ENCODE measurements around the gene RTL9. TPM values are rescaled to one million over a fixed set of nuclear protein-coding genes. Genes with fewer than 3 reads are reported as not detected.

The RTL9 gene
- polyA plus RNA-seq, 1 of the 3 experiments (the other 2 are of a cell fraction) = 0.02 TPM

- TF ChIP-seq FOSL2 (IDR thresholded peaks at IDR 0.05; ENCODE audit: borderline replicate concordance, low read depth) (no peak), USF2 (IDR thresholded peaks at IDR 0.05; ENCODE audit: borderline replicate concordance, low read depth, low read length) (no peak), FOXM1 (IDR thresholded peaks at IDR 0.05; ENCODE audit: low read depth) (no peak), RXRA (IDR thresholded peaks at IDR 0.05; ENCODE audit: borderline replicate concordance, low read depth) (no peak), REST (IDR thresholded peaks at IDR 0.05; ENCODE audit: low read depth, low read length) (no peak), ELF1 (IDR thresholded peaks at IDR 0.05) (no peak), USF1 (IDR thresholded peaks at IDR 0.05; ENCODE audit: borderline replicate concordance, low read depth) (no peak), SMC3 (IDR thresholded peaks at IDR 0.05; ENCODE audit: low read depth, low read length) (no peak), NRF1 (IDR thresholded peaks at IDR 0.05; ENCODE audit: low read depth, low read length) (no peak)
- no peaks in the 10 kb centered on the region for H3K9me3 ChIP-seq
- H3F3A ChIP-seq (replicated peaks; ENCODE audit: insufficient read depth) = peaks cover 4% of the 10 kb centered on the region
- no peaks in the 10 kb centered on the region for H3K27me3 ChIP-seq (ENCODE audit: insufficient read depth)
- no peaks in the 10 kb centered on the region for H3K36me3 ChIP-seq (replicated peaks in 1 of 2; ENCODE audit: control insufficient read depth in 1 of 2, insufficient read depth in 2 of 2, low read length in 1 of 2)
- H3K9me2 ChIP-seq = no peaks in the 10 kb centered on the region
- H3K79me2 ChIP-seq (ENCODE audit: insufficient read depth) = peaks cover 29% of the 10 kb centered on the region
- no peak overlapping the region for H3K27ac ChIP-seq (ENCODE audit: low read depth in 2 of 2, low read length in 1 of 2)
- DNase-seq = no peak
- 50% methylated on average over 1 of the region's 1 CpG for WGBS (ENCODE audit: low lambda C conversion rate)
- no peaks in the 10 kb centered on the region; a peak in 2 of 4 replicates for H3K4me1 ChIP-seq (ENCODE audit: control insufficient read depth in 1 of 2, insufficient read depth in 2 of 2, low read depth in 1 of 2, low read length in 1 of 2)
- no peak overlapping the region for H3K9ac ChIP-seq
- H4K20me1 ChIP-seq (ENCODE audit: insufficient read depth) = no peaks in the 10 kb centered on the region
- CTCF ChIA-PET = interaction anchor here (1.2 to 1.8 kb wide), 2 partner anchors 102 to 164 kb away, joined by 3 to 5 read pairs; no protein-coding TSS in a partner anchor
- H2AFZ ChIP-seq (ENCODE audit: low read depth) = no peak overlapping the region
- H3K4me3 ChIP-seq (ENCODE audit: low read depth in 2 of 2, low read length in 1 of 2) = no peak overlapping the region
- H3K4me2 ChIP-seq = no peak overlapping the region
- POLR2A ChIA-PET = no interaction called here
Measured at GRCh38 chrX:110310896-110311295, 47.8 kb upstream of the RTL9 start.

- H3K79me2 ChIP-seq (ENCODE audit: insufficient read depth) = peaks cover 36% of the 10 kb centered on the region
Measured at GRCh38 chrX:110311437-110312230, 47.0 kb upstream of the RTL9 start.

More at GRCh38 chrX:110311437-110312230, 47.0 kb upstream of the RTL9 start:
- DNase-seq = no peak
- Histone ChIP-seq H3K4me1 (ENCODE audit: control insufficient read depth in 1 of 2, insufficient read depth in 2 of 2, low read depth in 1 of 2, low read length in 1 of 2) (no peaks in the 10 kb centered on the region; a peak in 2 of 4 replicates), H3K36me3 (replicated peaks in 1 of 2; ENCODE audit: control insufficient read depth in 1 of 2, insufficient read depth in 2 of 2, low read length in 1 of 2) (no peaks in the 10 kb centered on the region), H3K4me3 (ENCODE audit: low read depth in 2 of 2, low read length in 1 of 2) (no peak overlapping the region), H3F3A (replicated peaks; ENCODE audit: insufficient read depth) (peaks cover 4% of the 10 kb centered on the region), H3K4me2 (no peak overlapping the region), H2AFZ (ENCODE audit: low read depth) (no peak overlapping the region), H3K27me3 (ENCODE audit: insufficient read depth) (no peaks in the 10 kb centered on the region), H3K27ac (ENCODE audit: low read depth in 2 of 2, low read length in 1 of 2) (no peak overlapping the region), H3K9me2 (no peaks in the 10 kb centered on the region), H4K20me1 (ENCODE audit: insufficient read depth) (peaks cover 4% of the 10 kb centered on the region), H3K9me3 (no peaks in the 10 kb centered on the region), H3K9ac (no peak overlapping the region)
- WGBS (ENCODE audit: low lambda C conversion rate) = 60% methylated on average over 1 of the region's 1 CpG
- ChIA-PET POLR2A (no interaction called here), CTCF (interaction anchor here (0.6 to 1.8 kb wide), 3 partner anchors 20 to 165 kb away, joined by 3 to 5 read pairs (median 3); no protein-coding TSS in a partner anchor)
- TF ChIP-seq USF1 (IDR thresholded peaks at IDR 0.05; ENCODE audit: borderline replicate concordance, low read depth) (no peak), GABPA (IDR thresholded peaks at IDR 0.05; ENCODE audit: low read depth) (no peak), POLR2AphosphoS5 (IDR thresholded peaks at IDR 0.05; ENCODE audit: low read depth, low read length) (no peak), NFIC (IDR thresholded peaks at IDR 0.05; ENCODE audit: borderline replicate concordance) (no peak), EP300 (IDR thresholded peaks at IDR 0.05; ENCODE audit: borderline replicate concordance in 1 of 2, low read depth in 1 of 2, low read length in 1 of 2) (no peak), ELF1 (IDR thresholded peaks at IDR 0.05) (no peak), SIN3A (IDR thresholded peaks at IDR 0.05; ENCODE audit: borderline replicate concordance, low read depth, low read length) (no peak)

Measured in SK-N-SH (cell line).